DND-41 (cell line): ENCODE measurements around the gene BIRC6.

Experiments
- ATAC-seq: fragments of 200-7000 bp; cut with Tn5 transposase; 3 replicates; pipeline ENCODE4 v1.9.1; 2021; ENCODE audit warnings: low read depth; ENCODE audit not compliant: insufficient read depth
- DNase-seq: peaks from one replicate; pipeline ENCODE4 v3.0.0-alpha.2; 2020
- H2AFZ ChIP-seq: 2 replicates; pipeline ENCODE4 v1.6.0; 2012; ENCODE audit warnings: low read depth, low read length
- H3K27ac ChIP-seq: 2 replicates; pipeline ENCODE4 v1.5.1; 2012; ENCODE audit warnings: low read length, inconsistent platforms
- H3K27me3 ChIP-seq: fragments of 200-600 bp; sonication (generic); 2 replicates; pipeline ENCODE4 v1.6.0; 2012; ENCODE audit warnings: low read length, mild to moderate bottlenecking, inconsistent platforms; ENCODE audit not compliant: insufficient read depth, poor library complexity
- H3K36me3 ChIP-seq: 2 replicates; pipeline ENCODE4 v1.5.1; 2012; ENCODE audit warnings: low read length, inconsistent platforms; ENCODE audit not compliant: insufficient read depth
- H3K4me1 ChIP-seq: 2 replicates; pipeline ENCODE4 v1.5.1; 2012; ENCODE audit warnings: mild to moderate bottlenecking, low read length; ENCODE audit not compliant: insufficient read depth
- H3K4me2 ChIP-seq: 2 replicates; pipeline ENCODE4 v1.6.0; 2012; ENCODE audit warnings: mild to moderate bottlenecking, moderate library complexity, low read length, inconsistent platforms; ENCODE audit not compliant: insufficient read depth
- H3K4me3 ChIP-seq, 2 experiments: fragments of 200-600 bp in 1 of 2; shearing (Covaris generic) in 1 of 2; 2 replicates each; pipeline ENCODE4 v1.5.1; 2012 to 2016; ENCODE audit warnings: inconsistent platforms in 2 of 2, low read length in 2 of 2, mild to moderate bottlenecking in 2 of 2, low read depth in 1 of 2, moderate library complexity in 1 of 2
- H3K79me2 ChIP-seq: 2 replicates; pipeline ENCODE4 v1.6.0; 2012; ENCODE audit warnings: low read length, inconsistent platforms; ENCODE audit not compliant: insufficient read depth
- H3K9ac ChIP-seq: 2 replicates; pipeline ENCODE4 v1.6.0; 2012; ENCODE audit warnings: low read depth, mild to moderate bottlenecking, inconsistent platforms, low read length, moderate library complexity
- H3K9me3 ChIP-seq: 2 replicates; pipeline ENCODE4 v1.5.1; 2012; ENCODE audit warnings: low read length, moderate library complexity, mild to moderate bottlenecking, inconsistent platforms; ENCODE audit not compliant: insufficient read depth, severe bottlenecking
- H4K20me1 ChIP-seq: 2 replicates; pipeline ENCODE4 v1.6.0; 2012; ENCODE audit warnings: low read length; ENCODE audit not compliant: insufficient read depth
- CTCF ChIP-seq: IDR thresholded peaks from 2 replicates; pipeline ENCODE4 v1.5.1; 2012; ENCODE audit warnings: borderline replicate concordance, low read length, moderate library complexity, mild to moderate bottlenecking; ENCODE audit not compliant: poor library complexity, severe bottlenecking; ENCODE audit errors: extremely low read depth
- EZH2 ChIP-seq: IDR thresholded peaks from 3 replicates; pipeline ENCODE4 v1.6.1; 2012; ENCODE audit warnings: borderline replicate concordance, low read depth, mild to moderate bottlenecking, moderate library complexity, low read length, inconsistent platforms; ENCODE audit not compliant: severe bottlenecking

The BIRC6 gene

GRCh38 chr2:32464431-32464830, 107.6 kb downstream of the BIRC6 start:
- no peaks in the 10 kb centered on the region for H4K20me1 ChIP-seq
- no peak overlapping the region for H2AFZ ChIP-seq
- no peaks in the 10 kb centered on the region for H3K9me3 ChIP-seq
- DNase-seq (no peak), ATAC-seq (no peak)
- H3K4me1 ChIP-seq = no peaks in the 10 kb centered on the region
- H3K36me3 ChIP-seq = peaks cover 73% of the 10 kb centered on the region
- TF ChIP-seq EZH2 (no peak), CTCF (no peak)
- peaks cover 6% of the 10 kb centered on the region for H3K79me2 ChIP-seq
- H3K4me2 ChIP-seq = no peak overlapping the region
- no peak overlapping the region for H3K4me3 ChIP-seq
- no peak overlapping the region for H3K27ac ChIP-seq
- H3K27me3 ChIP-seq = no peaks in the 10 kb centered on the region
- H3K9ac ChIP-seq = no peak overlapping the region

- Histone ChIP-seq H3K9ac (no peak overlapping the region), H4K20me1 (no peaks in the 10 kb centered on the region), H3K4me3 (no peak overlapping the region), H3K27me3 (no peaks in the 10 kb centered on the region), H3K4me1 (no peaks in the 10 kb centered on the region), H3K4me2 (no peak overlapping the region), H3K9me3 (no peaks in the 10 kb centered on the region), H3K27ac (no peak overlapping the region), H3K79me2 (no peaks in the 10 kb centered on the region), H2AFZ (no peak overlapping the region), H3K36me3 (peaks cover 89% of the 10 kb centered on the region)
- no peak for DNase-seq
- TF ChIP-seq EZH2 (no peak), CTCF (no peak)
- no peak for ATAC-seq
Observed at GRCh38 chr2:32472605-32473004, 115.8 kb downstream of the BIRC6 start.

GRCh38 chr2:32474381-32474780, 117.6 kb downstream of the BIRC6 start:
- DNase-seq (no peak), ATAC-seq (no peak)
- Histone ChIP-seq H3K9ac (no peak overlapping the region), H3K4me3 (no peak overlapping the region), H3K36me3 (peaks cover 88% of the 10 kb centered on the region), H3K9me3 (no peaks in the 10 kb centered on the region), H3K4me2 (no peak overlapping the region), H3K79me2 (0 out of 2 replicates have a peak, but pooled peaks cover 3% of the 10 kb centered on the region), H3K27ac (no peak overlapping the region), H3K27me3 (no peaks in the 10 kb centered on the region), H4K20me1 (no peaks in the 10 kb centered on the region), H2AFZ (no peak overlapping the region), H3K4me1 (no peaks in the 10 kb centered on the region)
- TF ChIP-seq CTCF (no peak), EZH2 (no peak)
